GM18873 (cell line): Measurements from ENCODE around the gene LRGUK.
A peak's percentile ranks its signal among the peaks of the same experiment; 100 is the strongest.
"Not testable (repeated sequence)": the region's sequence is repeated elsewhere in the genome, so short reads cannot be mapped to it uniquely, and the experiment has no call there.

Experiments used
- ATAC-seq: cut with Tn5 transposase; IDR thresholded peaks from one replicate; pipeline ENCODE4 v1.9.1; 2021; ENCODE audit warnings: mild to moderate bottlenecking, moderate library complexity, moderate number of reproducible peaks; ENCODE audit not compliant: unreplicated experiment, low FRiP score

LRGUK gene, protein sequence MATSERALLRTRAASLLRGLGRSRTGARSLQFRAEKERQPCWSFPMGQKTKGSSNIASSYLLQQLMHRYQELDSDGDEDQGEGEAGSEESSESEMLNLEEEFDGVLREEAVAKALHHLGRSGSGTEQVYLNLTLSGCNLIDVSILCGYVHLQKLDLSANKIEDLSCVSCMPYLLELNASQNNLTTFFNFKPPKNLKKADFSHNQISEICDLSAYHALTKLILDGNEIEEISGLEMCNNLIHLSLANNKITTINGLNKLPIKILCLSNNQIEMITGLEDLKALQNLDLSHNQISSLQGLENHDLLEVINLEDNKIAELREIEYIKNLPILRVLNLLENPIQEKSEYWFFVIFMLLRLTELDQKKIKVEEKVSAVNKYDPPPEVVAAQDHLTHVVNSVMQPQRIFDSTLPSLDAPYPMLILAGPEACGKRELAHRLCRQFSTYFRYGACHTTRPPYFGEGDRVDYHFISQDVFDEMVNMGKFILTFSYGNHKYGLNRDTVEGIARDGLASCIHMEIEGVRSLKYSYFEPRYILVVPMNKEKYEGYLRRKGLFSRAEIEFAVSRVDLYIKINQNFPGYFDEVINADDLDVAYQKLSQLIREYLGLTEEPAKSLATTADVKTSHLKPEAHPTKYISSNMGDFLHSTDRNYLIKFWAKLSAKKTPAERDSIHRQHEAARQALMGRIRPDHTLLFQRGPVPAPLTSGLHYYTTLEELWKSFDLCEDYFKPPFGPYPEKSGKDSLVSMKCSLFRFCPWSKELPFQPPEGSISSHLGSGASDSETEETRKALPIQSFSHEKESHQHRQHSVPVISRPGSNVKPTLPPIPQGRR

DNA sequence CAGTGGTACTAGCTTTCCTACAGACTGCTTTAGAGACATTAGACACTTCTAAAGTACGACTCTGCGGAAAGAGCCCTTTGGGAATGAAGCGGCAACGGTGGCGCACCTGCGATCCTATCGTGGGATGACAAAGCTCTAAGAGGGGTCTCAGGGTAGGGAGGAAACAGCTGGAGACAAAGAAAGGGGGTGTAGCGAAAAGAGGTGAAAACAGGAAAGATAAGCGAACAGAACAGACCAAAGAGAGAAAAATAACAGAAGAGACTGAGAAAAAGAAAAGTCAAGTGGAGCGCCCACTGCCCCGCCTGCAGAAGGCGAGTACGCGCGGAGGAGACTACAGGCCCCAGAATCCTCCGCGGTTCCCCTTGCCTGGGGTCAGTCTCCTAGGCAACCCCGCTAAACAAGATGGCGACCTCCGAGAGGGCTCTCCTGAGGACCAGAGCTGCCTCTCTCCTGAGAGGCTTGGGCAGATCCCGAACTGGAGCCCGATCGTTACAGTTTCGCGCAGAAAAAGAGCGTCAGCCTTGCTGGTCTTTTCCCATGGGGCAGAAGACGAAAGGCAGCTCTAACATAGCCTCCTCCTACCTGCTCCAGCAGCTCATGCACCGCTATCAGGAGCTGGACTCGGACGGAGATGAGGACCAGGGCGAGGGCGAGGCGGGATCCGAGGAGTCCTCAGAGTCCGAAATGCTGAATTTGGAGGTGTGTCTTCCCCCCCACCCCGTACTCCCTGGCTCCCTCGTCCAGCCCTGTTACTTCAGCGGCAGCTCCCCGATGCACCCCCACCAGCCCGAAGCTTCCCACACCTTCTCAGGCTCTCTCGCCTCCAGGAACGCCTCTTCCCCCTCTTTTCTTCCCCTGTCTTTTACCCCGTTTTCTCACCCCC is at the start of gene LRGUK:
LRGUK (plus strand) TSS at position 375 of the 883 bp plus-strand sequence; CDS start at position 403, 28 bp downstream.
- peak; percentile 99 for ATAC-seq

DNA sequence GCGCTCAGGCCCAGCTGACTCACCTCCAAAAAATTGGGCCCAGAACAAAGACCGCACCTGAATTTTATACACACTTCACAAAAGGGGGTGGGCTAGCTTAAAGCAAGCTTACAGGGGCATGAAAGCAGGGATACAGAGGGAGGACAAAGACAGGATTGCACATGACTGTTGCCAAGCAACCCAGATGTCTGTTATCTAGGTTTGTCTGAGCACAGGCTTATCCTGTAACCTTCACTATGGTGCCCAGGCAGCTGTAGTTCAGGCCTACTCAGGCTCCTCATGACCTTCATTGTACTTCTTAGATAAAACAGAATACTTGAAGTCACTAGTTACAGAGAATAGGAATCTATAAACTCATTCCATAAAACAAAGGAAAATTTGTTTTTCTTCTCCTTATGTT is 49.6 kb upstream of the LRGUK start:
- not testable (repeated sequence) for ATAC-seq

DNA sequence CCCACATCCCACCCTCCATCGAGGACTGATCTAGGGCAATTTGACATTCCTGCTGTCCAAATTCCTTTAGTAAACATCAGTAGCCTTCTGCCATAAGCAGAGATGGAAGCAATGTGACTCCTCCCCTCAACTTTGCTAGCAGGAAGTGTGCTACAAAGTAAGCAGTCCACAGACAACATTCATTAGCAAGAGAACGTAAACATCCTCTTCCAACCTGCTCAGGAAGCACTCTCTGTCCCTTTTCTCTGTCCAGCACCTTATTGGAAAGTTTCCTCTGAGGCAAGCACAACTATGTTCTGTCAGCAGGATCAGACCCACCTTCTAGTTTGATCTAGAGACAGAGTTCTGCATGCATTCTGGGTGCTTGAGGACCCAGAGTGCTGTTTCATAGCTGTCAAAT is 48.1 kb upstream of the LRGUK start:
- no peak for ATAC-seq

DNA sequence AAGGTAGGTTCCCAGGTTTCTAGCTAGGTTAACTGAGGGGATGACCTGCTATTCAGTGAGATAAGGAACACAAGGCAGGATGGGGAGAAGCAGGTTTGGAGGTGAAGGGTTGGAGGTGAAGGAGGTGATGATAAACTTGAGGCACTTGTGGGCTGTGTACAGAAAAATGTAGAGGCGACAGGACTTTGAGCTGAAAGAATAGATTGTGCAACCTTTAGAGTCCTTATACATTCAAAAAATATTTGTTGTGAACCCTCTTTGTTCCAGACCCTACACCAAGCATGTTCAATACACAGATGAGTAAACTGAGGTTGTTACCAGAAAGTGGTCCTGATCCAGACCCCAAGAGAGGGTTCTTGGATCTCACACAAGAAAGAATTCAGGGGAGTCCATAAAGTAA is 45.4 kb upstream of the LRGUK start:
- ATAC-seq = no peak

DNA sequence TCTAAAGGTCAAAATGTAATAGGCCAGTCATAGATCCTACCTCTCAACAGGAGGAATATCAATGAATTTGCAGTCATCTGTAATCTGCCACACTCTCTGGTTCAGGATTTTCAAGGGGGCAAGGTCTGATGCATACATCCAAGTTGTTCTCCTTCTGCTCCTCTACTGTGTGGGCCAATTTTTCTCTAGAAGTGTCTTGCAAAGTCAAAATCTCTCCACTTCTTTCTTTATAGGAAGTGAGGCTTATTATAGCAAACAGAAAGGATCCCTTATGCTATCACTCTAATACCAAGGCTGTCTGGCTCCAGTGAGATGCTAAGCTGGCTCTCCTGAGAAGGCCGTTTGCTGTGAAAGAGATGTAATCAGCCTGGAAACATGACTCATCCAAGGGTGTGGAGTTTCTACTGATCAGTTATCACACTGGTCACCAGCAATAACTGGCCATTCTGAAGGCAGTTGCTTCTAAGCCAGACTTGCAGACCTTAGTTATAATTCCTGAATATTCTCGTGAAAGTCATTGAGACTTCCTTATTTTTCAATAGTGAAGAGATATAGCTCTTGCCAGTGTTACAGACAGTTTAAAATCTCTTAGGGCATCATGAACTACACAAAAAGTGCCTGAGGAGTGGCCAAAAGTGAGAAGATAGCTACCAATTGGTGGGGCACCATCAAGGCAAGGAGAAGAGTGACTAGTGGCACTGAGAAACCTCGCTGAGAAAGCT is 43.2 kb upstream of the LRGUK start:
- no peak for ATAC-seq

DNA sequence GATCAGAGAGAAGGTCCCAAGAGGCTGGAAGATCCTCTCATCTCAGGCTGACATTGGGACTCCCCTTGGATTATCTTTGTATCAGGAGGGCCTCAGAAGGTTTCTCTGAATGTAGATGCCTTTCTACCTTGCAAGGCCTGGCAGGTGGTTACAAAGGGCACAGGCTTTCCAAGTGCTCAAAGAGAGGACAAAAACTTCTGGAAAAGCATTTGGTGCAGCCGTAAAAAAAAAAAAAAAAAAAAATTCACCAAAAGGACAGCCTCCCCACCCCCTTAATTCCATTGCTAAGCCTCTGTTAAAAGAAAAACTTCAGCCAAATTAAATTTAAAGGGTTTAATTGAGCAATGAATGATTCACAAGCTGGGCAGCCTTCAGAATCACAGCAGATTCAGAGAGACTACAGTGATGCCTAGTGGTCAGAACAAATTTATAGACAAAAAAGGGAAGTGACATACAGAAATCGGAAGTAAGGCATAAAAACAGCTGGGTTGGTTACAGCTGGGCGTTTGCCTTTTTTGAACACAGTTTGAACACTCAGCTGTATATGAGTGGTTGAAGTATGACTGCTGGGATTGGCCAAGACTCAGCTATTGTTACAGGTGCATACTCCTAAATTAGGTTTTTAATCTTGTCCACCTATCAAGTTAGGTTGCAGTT is 42.5 kb upstream of the LRGUK start:
- no peak for ATAC-seq

DNA sequence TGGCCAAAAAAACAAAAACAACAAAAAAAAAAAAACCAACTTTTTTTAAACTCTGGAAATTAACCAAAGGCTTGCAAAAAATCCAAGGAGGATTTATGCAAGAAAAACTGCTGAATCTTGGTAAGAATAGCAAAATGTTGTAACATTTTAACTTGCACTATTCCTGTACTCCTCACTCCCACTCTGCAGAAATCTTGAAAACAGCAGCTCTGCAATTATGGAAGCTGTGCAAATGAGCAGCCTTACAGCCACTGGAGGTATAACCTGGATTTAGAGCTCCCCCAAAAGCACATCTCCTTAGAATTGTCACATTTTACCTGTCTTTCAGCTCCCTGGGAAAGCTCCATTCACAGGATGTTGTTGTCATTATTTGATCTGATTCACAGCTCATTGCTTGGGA is 41.8 kb upstream of the LRGUK start:
- ATAC-seq = no peak

DNA sequence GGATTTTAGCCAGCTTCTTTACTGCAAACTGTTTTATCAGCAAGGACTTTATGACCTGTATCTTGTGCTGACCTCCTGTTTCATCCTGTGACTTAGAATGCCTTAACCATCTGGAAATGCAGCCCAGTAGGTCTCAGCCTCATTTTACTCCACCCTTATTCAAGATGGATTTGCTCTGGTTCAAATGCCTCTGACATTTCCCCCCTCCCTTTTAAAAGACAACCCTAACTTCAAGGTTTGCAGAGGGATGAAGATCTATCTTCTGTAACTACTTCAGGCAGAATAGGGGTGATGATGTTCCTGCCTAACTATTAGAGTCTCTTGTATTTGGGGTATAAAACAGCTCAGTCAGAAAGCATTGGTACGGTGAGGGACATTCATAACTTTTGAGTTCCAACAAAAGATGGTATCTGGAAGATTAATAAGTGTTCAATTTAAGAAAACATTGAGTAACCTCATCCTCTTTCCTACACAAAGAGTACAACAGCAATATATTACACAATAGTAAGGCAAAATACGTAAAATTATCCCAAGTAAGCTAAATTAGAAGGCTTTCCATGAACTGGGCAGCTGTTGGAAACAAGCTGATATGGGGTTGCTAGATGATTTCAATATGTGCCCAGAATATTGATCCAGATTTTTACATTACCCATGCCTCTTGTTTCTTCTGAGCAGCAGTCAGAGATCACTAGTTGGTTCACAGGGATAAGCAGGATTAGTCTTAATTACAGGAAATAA is 40.0 kb upstream of the LRGUK start:
- no peak for ATAC-seq

DNA sequence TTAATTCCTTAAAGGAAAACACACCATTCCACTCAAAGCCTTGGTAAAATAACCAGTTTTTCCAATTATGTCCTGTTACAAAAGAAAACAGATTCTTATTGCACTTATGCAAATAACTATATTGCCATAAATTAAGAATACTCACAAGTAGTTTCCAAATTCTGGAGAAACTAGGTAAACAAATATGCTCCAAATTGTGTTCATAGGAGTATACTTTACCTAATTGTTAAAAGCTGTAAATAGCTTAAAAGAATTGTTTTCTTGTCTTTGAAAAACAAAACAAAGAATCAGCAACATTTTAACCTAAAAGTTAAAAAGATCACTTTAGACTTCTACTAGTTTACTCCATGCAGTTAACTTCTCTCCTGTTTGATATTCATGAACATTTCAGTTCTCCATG is 38.9 kb upstream of the LRGUK start:
- ATAC-seq = no peak

DNA sequence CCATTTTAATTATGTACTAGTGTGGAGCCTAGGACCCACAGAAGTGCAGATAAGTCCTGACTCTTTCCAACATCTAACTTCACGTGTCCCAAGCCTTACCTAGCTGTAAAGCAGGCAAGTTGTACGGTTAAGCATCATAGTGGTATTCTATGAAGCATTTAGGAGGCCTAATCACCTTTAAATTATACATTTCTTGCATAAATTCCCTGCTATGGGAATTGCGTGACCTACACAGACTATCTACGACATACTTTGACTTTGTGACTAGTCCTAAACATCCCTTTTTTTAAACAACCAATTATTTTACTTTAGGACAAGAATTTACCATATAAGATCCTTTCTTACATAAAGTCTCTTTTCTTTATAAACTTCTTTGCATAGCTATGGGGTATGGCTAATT is 37.7 kb upstream of the LRGUK start:
- ATAC-seq = no peak

DNA sequence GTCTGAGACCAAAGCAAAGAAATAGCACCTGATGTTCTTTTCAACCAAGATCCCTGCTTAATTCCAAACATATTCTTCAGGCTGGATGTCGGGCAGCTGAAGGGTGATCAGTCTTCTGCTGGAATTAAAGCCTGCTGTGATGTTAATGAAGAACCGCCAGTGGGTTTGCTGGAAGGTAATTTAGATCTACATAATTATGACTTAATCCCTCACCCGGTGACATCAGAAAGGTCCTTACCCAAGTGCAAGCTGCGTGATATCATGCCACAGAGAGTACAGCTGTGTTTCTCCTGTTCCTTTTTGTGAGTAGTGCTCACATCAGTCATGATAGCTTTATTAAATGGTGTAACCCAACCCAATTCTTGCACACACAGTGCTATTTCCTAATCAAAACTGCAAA is 29.1 kb upstream of the LRGUK start:
- no peak for ATAC-seq

DNA sequence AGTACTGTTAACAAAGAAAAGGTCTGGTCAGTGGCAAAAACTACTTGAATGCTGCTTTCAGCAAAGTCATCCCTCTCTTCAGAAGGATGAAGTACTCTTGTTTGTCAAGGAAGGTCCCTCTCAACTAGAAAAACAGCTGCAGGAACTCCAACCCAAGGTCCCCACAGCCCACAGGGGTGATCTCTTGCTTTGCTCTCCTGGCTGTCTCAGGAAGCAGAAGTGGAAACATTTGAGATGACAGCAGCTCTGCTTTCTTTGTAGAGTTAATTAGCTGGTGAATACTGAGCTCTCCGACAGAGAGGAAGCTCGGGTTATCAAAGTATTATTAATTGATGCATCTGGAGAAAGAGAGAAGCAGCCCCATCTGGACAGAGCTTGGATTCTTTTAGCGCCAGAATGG is 25.4 kb upstream of the LRGUK start:
- no peak for ATAC-seq

DNA sequence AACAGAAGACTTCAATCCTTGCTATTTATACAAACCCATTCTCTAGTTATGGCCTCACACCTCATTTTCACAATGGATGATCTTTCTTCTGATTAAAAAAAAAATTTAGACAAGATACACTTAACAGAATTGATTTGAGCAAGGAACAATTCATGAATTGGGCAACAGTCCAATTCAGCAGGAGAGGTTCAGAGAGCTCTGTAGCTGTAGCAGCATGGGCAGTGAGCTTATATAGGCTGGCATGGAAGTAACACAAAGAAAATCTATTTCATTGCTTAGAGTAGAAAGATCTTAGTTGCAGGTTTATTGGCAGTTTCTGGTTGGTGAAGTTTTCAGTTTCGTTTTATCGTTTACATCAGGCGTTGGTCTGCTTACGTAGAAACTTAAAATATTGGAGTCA is 23.0 kb upstream of the LRGUK start:
- ATAC-seq = no peak

DNA sequence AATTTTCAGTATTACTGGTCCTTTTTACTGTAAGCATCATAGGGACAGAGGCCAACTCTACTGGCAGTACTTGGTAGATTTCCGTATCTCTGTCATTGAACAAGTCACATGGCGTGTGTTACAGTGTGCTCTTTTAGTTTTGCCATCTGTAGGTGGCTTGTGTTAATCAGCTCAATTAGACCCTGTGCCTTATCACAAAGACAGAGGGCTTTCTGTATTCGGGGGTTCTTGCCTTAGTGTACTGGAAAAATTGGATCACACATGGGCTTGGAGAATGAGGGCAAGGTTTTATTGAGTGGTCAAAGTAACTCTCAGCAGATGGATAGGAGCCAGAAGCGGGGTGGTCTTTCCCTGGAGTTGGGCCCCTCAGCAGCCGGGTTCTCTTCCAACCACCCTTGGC is 21.3 kb upstream of the LRGUK start:
- ATAC-seq = no peak

DNA sequence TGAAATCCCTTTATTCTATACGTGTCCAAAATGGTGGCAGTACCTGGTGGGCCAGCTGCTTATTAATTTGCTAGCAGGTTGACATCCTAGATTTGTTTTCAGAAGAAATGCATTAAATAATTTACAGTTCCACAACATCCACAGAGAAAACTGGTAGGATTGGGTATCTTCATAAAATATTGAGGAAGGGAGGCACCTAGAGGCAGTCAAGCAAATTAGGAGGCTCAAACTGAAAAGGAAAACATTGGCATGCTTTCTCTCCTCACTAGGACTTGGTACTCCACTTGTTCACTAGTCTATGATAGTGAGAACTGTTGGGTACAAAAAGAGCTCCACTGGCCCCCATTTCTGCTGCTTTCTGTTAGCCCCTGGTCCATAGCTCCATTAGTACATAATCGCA is 18.3 kb upstream of the LRGUK start:
- ATAC-seq = no peak

DNA sequence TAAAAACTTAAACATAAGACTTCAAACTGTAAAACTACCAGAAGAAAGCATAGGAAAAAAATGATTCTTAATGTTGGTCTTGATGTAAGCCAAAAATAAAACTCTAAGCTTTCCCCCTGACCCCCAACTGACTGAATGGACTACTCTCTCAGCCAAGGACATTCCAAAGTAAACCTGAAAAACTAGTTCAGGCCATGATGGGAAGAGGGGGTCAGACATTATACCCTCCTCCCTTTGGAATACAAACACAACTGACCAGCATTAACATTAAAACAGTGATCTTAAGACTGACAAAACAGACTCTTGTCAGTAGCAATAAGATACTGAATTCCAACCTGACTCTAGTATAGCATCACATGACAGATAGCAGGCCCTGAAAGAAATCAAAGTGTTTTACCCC is 13.5 kb upstream of the LRGUK start:
- no peak for ATAC-seq

DNA sequence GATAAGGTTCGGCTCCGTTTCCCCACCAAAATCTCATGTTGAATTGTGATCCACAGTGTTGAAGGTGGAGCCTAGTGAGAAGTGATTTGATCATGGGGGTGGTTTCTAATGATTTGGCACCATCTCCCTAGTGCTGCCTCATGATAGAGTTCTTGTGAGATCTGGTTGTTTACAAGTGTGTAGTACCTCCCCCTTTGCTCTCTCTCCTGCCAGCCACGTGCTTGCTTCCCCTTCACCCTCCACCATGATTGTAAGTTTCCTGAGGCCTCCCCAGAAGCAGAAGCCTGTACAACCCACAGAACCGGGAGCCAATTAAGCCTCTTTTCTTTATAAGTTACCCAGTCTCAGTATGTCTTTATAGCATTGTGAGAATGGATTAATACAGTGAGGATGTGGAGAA is 12.1 kb upstream of the LRGUK start:
- no peak for ATAC-seq

DNA sequence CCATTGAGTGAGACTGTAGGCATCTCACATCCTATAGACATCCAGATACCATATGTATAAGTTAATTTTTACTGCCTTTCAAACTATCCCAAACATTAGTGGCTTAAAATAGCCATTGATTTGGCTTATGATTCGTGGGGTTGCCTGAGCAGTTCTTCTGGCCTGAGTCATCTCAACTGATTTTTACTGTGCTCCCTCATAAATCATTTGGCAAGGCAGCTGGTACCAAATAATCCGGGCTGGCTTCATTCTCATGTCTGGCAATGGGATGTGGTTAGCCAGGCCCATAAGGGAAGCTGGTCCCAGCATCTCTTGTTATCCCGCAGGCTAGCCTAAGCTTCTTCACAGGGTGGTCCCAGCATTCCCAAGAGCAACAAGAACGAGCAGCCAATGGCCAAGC is 6.7 kb upstream of the LRGUK start:
- ATAC-seq = no peak

DNA sequence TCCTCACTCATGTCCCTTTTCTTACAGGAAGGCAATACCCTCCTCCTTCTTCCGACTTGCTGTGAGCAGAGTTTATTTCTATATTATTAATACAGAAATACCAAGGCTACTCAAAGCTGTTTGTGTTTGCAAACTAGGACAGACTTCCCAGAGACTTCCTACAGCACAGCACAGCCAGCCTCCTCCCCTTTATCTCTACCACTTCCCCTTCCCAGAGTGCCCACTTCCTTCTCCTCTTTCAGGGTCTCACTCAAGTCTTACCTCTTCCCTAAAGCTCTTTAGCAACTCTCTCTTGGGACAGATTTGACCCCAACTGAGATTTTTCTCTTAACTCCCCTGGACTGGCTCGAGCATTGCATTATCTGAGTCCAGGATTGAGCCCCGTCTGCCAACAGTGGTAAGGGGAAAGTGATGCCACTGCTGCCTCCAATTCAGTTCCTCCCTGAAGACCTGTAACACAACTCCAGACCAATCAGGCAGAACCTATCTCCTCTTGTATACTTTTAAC is 5.5 kb upstream of the LRGUK start:
- ATAC-seq = no peak
